Activated CD4-positive, alpha-beta T cell treated with anti-CD3 and anti-CD28 coated beads for 36 hours (primary cell): Measurements from ENCODE around the gene SELENOT. TPM values are rescaled to one million over a fixed set of nuclear protein-coding genes. Genes with fewer than 3 reads are reported as not detected.
"Not testable (repeated sequence)": the region's sequence is repeated elsewhere in the genome, so short reads cannot be mapped to it uniquely, and the experiment has no call there.

Experiments used
- ATAC-seq: fragments of 200-7000 bp; cut with Tn5 transposase; one replicate; pipeline ENCODE4 v1.10.0; 2021; ENCODE audit warnings: mild to moderate bottlenecking, moderate library complexity
- CTCF ChIA-PET: fragments of 350-600 bp; sonication (Branson Sonifier 250); formaldehyde crosslinking; loops from one replicate; lab custom pipeline; 2021; ENCODE audit warnings: antibody characterized with exemption; lab: Charles Lee
- POLR2A ChIA-PET: fragments of 350-600 bp; sonication (Branson Sonifier 250); formaldehyde crosslinking; loops from one replicate; lab custom pipeline; 2021; ENCODE audit warnings: antibody characterized with exemption, inconsistent platforms; lab: Charles Lee
- DNase-seq: peaks from one replicate; pipeline ENCODE4 v3.0.0-alpha.2; 2020
- H3K27ac Mint-ChIP-seq: one replicate; pipeline ENCODE4 v1.8.0; 2021; ENCODE audit warnings: mixed read lengths
- H3K27me3 Mint-ChIP-seq: one replicate; pipeline ENCODE4 v1.8.0; 2021; ENCODE audit warnings: mixed read lengths
- H3K36me3 Mint-ChIP-seq: one replicate; pipeline ENCODE4 v1.8.0; 2021; ENCODE audit warnings: low read depth, mixed read lengths
- H3K4me1 Mint-ChIP-seq: one replicate; pipeline ENCODE4 v1.8.0; 2021; ENCODE audit warnings: mixed read lengths
- H3K4me3 Mint-ChIP-seq: one replicate; pipeline ENCODE4 v1.8.0; 2021; ENCODE audit warnings: mild to moderate bottlenecking, moderate library complexity, mixed read lengths
- H3K9me3 Mint-ChIP-seq: one replicate; pipeline ENCODE4 v1.8.0; 2021; ENCODE audit warnings: low read depth, mixed read lengths
- intact Hi-C, 2 experiments: fragments of 100-400 bp; cut with DNase I in 1 of 2; cut with micrococcal nuclease in 1 of 2; formaldehyde crosslinking; loops; one replicate each; pipeline versions ENCODE4 v1.14.2 to v1.15.1; 2022 to 2024; cut with DNase I, micrococcal nuclease
- total RNA-seq, 2 experiments: library from RNA; stranded (reverse); gene quantifications; one replicate each; pipeline ENCODE4 v1.2.3, GENCODE V29; 2021

SELENOT gene
- total RNA-seq, 2 experiments from 2014 or later, result 88.6 to 134 TPM

DNA sequence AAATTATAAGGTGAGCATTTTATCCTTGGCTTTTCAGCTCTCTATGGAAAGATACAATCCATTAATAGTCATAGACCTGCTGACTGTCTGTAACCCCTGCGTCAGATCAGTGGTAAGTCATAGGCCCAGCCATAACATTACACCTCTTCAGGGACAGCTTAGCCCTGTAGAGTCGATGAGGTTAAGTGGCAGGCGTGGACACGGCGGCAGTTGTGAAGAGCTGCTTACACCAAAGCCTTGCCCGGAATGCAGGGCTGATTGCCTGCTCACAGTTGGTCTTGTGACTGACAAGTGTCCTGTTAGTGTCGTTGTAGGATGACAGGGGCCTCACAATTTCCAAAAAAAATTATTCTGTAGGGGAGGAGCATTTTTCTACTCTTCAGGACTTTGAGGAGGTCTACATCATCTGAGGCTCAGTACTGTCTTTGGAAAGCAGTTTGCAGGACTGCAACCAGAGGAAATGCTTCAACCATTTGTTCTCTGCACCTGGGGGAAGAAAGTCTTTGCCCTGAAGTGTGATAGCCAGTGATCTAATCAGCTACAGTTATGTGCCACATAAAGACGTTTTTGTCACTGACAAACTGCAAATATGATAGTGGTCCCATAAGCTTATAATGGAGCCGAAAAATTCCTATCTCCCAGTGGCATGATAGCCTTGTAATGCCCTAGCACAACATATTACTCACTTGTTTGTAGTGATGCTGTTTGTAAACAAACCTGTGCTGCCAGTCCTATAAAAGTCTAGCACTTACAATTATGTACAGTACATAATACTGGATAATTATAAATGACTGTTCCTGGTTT lies 14.9 kb upstream of the SELENOT start:
- peaks cover 19% of the 10 kb centered on the region for H3K36me3 Mint-ChIP-seq
- DNase-seq, result no peak
- H3K4me1 Mint-ChIP-seq, result peaks cover 9% of the 10 kb centered on the region
- no peak for ATAC-seq
- no peaks in the 10 kb centered on the region for H3K9me3 Mint-ChIP-seq
- intact Hi-C loops, result no loop called here
- no peak overlapping the region for H3K27ac Mint-ChIP-seq
- ChIA-PET CTCF (interaction anchor here (0.6 to 1.1 kb wide), 4 partner anchors 10 to 93 kb away, joined by 3 to 5 read pairs (median 3); no protein-coding TSS in a partner anchor), POLR2A (interaction anchor here (0.8 to 1.3 kb wide), 2 partner anchors 14 to 27 kb away, joined by 3 read pairs; no protein-coding TSS in a partner anchor)
- H3K27me3 Mint-ChIP-seq, result no peaks in the 10 kb centered on the region
- H3K4me3 Mint-ChIP-seq, result no peak overlapping the region

DNA sequence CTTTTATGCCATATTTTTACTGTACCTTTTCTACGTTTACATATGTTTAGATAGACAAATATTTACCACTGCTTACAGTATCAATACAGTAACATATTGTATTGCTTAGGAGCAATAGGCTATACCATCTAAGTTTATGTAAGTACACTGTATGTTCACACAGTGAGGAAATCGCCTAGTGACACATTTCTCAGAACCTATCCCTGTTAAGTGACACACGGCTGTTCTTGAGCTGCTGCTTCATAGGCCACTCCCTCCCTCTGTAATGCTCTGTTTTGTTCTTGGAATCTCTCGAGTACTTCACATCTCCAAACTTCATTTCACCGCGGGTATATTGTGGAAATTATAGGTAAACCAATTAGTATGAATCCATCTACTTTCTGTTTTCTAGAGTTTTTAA lies 13.4 kb upstream of the SELENOT start:
- H3K9me3 Mint-ChIP-seq, result no peaks in the 10 kb centered on the region
- H3K36me3 Mint-ChIP-seq, result peaks cover 16% of the 10 kb centered on the region
- no peak overlapping the region for H3K4me3 Mint-ChIP-seq
- intact Hi-C loops, result no loop called here
- ChIA-PET CTCF (interaction anchor here (1.0 kb wide), 1 partner anchor 8 kb away, joined by 3 read pairs; no protein-coding TSS in a partner anchor), POLR2A (interaction anchor here (0.6 to 1.5 kb wide), 2 partner anchors 13 to 616 kb away, joined by 3 to 6 read pairs; no protein-coding TSS in a partner anchor)
- H3K27me3 Mint-ChIP-seq, result no peaks in the 10 kb centered on the region
- DNase-seq, result no peak
- peak; percentile 84 for ATAC-seq
- peaks cover 7% of the 10 kb centered on the region for H3K4me1 Mint-ChIP-seq
- H3K27ac Mint-ChIP-seq, result peak overlapping the region; percentile 75

DNA sequence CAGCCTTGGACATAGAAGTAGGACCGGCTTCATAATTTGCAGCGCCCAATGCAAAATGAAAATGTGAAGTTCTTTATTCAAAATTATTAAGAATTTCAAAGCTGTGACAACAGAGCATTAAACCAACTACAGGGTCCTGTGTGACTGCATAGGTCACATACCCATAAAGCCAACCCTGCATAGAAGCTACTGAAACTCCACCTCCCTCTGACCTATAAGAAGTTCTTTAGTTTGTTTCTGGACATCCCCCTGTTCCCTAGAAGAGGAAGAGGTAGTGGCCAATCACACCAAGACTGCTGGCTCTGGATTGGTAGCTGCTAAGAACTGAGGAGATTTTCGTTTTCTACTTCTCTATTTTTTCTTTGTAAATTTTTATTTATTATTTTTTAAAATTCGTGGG lies 9.0 kb upstream of the SELENOT start:
- Mint-ChIP-seq H3K4me3 (no peak overlapping the region), H3K36me3 (no peaks in the 10 kb centered on the region), H3K4me1 (peaks cover 8% of the 10 kb centered on the region), H3K27me3 (no peaks in the 10 kb centered on the region), H3K9me3 (no peaks in the 10 kb centered on the region), H3K27ac (no peak overlapping the region)
- POLR2A ChIA-PET, result interaction anchor here (0.7 to 0.8 kb wide), 2 partner anchors 9 to 107 kb away, joined by 3 read pairs; no protein-coding TSS in a partner anchor
- CTCF ChIA-PET, result interaction anchor here (0.7 to 1.5 kb wide), 4 partner anchors 11 to 63 kb away, joined by 3 to 7 read pairs (median 4); no protein-coding TSS in a partner anchor
- DNase-seq, result no peak
- ATAC-seq, result no peak
- intact Hi-C loops, result no loop called here

DNA sequence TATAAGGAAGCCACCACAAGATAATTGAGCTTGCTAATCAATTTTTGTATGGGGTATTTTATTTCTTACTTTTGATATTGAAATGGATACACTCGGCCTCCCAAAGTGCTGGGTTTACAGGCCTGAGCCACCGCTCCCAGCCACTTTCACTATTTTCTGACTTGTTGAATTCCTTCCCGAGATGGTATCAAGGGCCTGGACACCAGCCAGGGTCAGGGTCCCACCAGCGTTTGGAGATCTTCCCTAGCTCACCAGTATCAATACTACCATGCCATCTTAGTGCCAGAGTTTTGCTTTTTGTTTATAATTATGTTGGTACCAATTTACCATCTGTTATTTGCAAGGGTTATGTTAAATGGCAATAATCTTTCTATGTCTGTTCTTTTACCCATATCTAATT lies 5.5 kb upstream of the SELENOT start:
- intact Hi-C loops, result no loop called here
- no peak overlapping the region for H3K4me3 Mint-ChIP-seq
- no peaks in the 10 kb centered on the region for H3K27me3 Mint-ChIP-seq
- no peak for ATAC-seq
- ChIA-PET POLR2A (no interaction called here), CTCF (interaction anchor here (1.3 kb wide), 1 partner anchor 8 kb away, joined by 3 read pairs; no protein-coding TSS in a partner anchor)
- no peak for DNase-seq
- H3K4me1 Mint-ChIP-seq, result peaks cover 31% of the 10 kb centered on the region
- peaks cover 15% of the 10 kb centered on the region for H3K36me3 Mint-ChIP-seq
- no peaks in the 10 kb centered on the region for H3K9me3 Mint-ChIP-seq
- no peak overlapping the region for H3K27ac Mint-ChIP-seq

DNA sequence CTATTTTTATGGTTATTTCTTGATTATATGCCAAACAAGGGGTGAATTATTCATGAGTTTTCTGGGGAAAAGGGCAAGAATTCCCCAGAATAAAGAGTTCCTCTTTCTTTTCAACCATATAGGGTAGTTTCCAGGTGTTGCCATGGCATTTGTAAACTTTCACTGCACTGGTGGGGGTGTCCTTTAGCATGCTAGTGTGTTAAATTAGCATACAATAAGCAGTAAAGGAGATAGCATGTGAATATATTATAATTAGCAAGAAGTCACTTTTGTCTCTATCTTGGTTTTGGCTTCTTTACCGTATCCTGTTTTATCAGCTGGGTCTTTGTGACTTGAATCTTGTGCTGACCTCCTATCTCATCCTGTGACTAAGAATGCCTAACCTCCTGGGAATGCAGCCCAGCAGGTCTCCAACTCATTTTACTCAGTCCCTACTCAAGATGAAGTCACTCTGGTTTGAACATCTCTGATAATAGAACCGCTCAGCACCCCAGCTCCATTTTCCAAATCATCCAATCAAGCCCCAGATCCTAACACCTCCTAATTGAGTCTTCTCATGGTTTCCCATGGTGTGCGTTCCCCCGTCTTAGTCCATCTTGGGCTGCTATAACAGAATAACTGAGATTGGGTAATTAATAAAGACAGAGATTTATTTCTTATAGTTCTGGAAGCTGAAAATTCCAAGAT lies 3.4 kb upstream of the SELENOT start:
- no peak for DNase-seq
- Mint-ChIP-seq H3K27ac (no peak overlapping the region), H3K36me3 (peaks cover 22% of the 10 kb centered on the region), H3K4me1 (peaks cover 35% of the 10 kb centered on the region), H3K4me3 (no peak overlapping the region), H3K9me3 (no peaks in the 10 kb centered on the region), H3K27me3 (no peaks in the 10 kb centered on the region)
- CTCF ChIA-PET, result interaction anchor here (0.7 to 1.0 kb wide), 2 partner anchors 25 to 94 kb away, joined by 3 read pairs; no protein-coding TSS in a partner anchor
- ATAC-seq, result no peak
- intact Hi-C loops, result loop anchor here (5.0 to 10.0 kb wide), 3 partner anchors 187 to 605 kb away; partner anchors contain the start of gene GPR171 (in 1 of the 2)
- POLR2A ChIA-PET, result no interaction called here

DNA sequence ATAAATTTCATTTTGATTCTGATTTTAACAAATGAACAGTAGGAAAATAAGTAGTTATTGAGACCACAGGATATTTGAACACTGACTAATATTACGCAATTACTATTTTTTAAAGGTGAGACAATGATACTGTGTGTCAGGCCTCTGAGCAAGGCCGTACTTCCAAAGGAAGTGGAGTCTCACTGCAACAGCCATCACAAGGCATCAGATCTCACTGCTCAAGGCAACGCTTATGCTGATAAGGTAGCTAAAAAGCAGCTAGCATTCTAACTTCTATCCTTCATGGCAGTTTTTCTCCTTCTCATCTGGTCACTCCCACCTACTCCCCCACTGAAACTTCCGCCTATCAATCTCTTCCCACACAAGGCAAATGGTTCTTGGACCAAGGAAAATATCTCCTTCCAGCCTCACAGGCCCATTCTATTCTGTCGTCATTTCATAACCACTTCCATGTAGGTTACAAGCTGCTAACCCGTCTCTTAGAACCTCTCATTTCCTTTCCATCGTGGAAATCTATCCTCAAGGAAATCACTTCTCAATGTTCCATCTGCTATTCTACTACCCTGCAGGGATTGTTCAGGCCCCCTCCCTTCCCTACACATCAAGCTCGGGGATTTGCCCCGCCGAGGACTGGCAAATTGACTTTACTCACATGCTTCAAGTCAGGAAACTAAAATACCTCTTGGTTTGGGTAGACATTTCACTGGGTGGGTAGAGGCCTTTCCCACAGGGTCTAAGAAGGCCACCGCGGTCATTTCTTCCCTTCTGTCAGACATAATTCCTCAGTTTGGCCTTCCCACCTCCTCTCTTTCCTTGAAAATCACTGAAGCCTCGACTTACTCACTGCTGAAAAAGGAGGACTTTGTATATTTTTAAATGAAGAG lies 2.2 kb upstream of the SELENOT start:
- Mint-ChIP-seq H3K4me1 (peaks cover 45% of the 10 kb centered on the region), H3K27ac (peak overlapping the region; percentile 53)
- not testable (repeated sequence) for H3K27me3 Mint-ChIP-seq

DNA sequence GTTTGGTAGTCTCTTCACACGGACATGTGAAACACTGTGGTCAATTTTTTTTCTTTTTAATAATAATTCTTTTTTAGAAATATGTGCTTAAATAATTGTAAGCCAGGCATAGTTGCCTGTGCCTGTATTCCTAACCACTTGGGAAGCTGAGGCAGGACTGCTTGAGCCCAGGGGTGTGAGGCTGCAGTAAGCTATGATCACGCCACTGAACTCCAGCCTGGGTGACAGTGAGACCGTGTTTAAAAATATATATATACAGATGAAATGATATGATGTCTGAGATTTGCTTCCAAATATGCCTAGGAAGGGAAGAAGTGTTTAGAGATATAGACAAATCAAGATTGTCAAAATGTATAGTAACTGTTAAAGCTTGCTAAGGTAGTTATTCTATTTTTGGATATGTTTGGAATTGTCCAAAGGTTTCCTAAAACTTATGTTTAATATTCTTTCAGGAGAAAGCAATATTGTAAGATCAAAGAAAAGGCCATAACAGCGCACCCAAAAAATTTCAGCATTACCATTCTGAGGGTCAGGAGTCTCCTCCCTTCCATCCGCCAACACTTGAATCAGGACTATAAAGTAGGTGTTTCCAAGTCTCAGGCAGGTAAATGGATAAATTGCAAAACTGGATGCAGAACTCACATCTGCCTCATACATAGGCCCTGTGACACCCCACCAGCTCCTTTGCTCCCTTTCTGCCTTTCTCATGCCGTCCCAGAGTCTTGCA lies 532 bp upstream of the SELENOT start:
- H3K4me1 Mint-ChIP-seq, result peaks cover 62% of the 10 kb centered on the region
- ChIA-PET POLR2A (interaction anchor here (0.6 to 1.3 kb wide), 11 partner anchors 9 to 599 kb away, joined by 3 to 14 read pairs (median 3); partner anchors contain the start of genes EIF2A, ERICH6 and SERP1), CTCF (interaction anchor here (0.5 to 1.6 kb wide), 8 partner anchors 10 to 136 kb away, joined by 3 to 6 read pairs (median 4); partner anchors contain the start of genes EIF2A and SERP1)
- H3K27ac Mint-ChIP-seq, result peak overlapping the region; percentile 98
- H3K4me3 Mint-ChIP-seq, result peak overlapping the region; percentile 97
- DNase-seq (no peak), ATAC-seq (no peak)
- H3K27me3 Mint-ChIP-seq, result no peaks in the 10 kb centered on the region
- no peaks in the 10 kb centered on the region for H3K9me3 Mint-ChIP-seq
- peaks cover 46% of the 10 kb centered on the region for H3K36me3 Mint-ChIP-seq
- intact Hi-C loops, result loop anchor here (1.0 to 10.0 kb wide), 12 partner anchors 19 to 602 kb away; partner anchors contain the start of genes EIF2A (in 2 of the 2), ERICH6 (in 2 of the 2), SERP1 (in 2 of the 2) and GPR171 (in 1 of the 2)

More for the DNA sequence above, 2.2 kb upstream of the SELENOT start:
- DNase-seq, H3K9me3 Mint-ChIP-seq, ATAC-seq, CTCF ChIA-PET, POLR2A ChIA-PET: not testable (repeated sequence)
- intact Hi-C loops, result loop anchor here (5.0 to 10.0 kb wide), 3 partner anchors 189 to 604 kb away; partner anchors contain the start of gene GPR171 (in 1 of the 2)
- Mint-ChIP-seq H3K4me3 (peak overlapping the region; percentile 97), H3K36me3 (peaks cover 30% of the 10 kb centered on the region)

DNA sequence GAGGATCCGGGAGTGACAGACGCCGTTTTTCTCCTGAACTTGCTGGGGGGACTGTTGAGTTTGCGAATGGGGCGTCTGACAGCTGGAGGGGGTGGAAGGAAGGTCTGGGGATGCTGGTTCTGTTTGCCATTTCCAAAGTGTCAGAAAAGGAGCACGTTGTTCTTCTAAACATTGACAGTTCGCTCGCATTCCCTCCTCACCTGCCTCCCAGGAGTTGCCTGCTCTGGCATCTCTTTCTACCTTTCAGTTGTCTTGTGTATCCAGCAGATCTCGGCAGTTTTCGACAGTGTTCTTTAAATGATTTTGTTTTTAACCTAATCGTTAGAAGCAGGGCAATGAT lies 829 bp downstream of the SELENOT start:
- H3K9me3 Mint-ChIP-seq, result no peaks in the 10 kb centered on the region
- H3K27ac Mint-ChIP-seq, result peak overlapping the region; percentile 98
- ATAC-seq (no peak), DNase-seq (no peak)
- H3K27me3 Mint-ChIP-seq, result no peaks in the 10 kb centered on the region
- peaks cover 73% of the 10 kb centered on the region for H3K4me1 Mint-ChIP-seq
- ChIA-PET CTCF (interaction anchor here (1.6 kb wide), 1 partner anchor 19 kb away, joined by 4 read pairs; no protein-coding TSS in a partner anchor), POLR2A (no interaction called here)
- H3K36me3 Mint-ChIP-seq, result peaks cover 50% of the 10 kb centered on the region
- intact Hi-C loops, result loop anchor here (1.0 to 10.0 kb wide), 12 partner anchors 21 to 601 kb away; partner anchors contain the start of genes EIF2A (in 2 of the 2), ERICH6 (in 2 of the 2), SERP1 (in 2 of the 2) and GPR171 (in 1 of the 2)
- peak overlapping the region; percentile 97 for H3K4me3 Mint-ChIP-seq

DNA sequence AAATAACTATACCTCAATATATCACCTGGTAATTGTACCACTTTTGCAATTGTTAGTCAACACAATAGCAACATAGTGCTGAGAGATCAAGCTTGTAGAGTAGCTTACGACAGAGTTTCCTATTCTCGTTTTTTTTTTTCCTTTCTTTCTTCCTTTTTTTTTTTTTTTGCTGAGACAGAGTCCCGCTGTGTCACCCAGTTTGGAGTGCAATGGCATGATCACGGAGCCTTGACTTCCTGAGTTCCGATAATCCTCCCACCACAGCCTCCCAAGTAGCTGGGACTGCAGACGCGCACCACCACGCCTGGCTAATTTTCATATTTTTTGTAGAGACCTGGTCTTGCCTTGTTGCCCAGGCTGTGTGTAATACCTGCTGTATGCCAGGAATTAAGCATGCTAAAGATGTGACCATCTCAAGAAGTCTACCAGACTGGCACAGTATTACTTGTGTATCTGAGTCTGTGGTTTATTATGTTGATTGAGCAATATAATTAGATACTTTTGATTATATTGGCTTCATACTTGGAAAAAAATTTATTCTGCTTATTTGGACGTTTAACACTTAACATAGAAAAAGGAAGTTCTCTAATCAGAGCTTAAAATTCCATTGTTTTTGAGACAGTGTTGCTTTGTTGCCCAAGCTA lies 3.0 kb downstream of the SELENOT start:
- Mint-ChIP-seq H3K36me3 (peaks cover 42% of the 10 kb centered on the region), H3K27me3 (no peaks in the 10 kb centered on the region), H3K27ac (peak overlapping the region; percentile 20), H3K4me3 (peak overlapping the region; percentile 51), H3K9me3 (no peaks in the 10 kb centered on the region), H3K4me1 (peaks cover 73% of the 10 kb centered on the region)
- ChIA-PET POLR2A (interaction anchor here (0.8 kb wide), 1 partner anchor 97 kb away, joined by 5 read pairs; no protein-coding TSS in a partner anchor), CTCF (interaction anchor here (0.6 to 1.3 kb wide), 4 partner anchors 8 to 78 kb away, joined by 3 to 4 read pairs (median 3); no protein-coding TSS in a partner anchor)
- intact Hi-C loops, result loop anchor here (10.0 kb wide), 2 partner anchors 259 to 599 kb away; partner anchors contain the start of gene GPR171 (in 1 of the 2)
- DNase-seq (no peak), ATAC-seq (no peak)
